Measurements from ENCODE around the gene COBL.

COBL gene

DNA sequence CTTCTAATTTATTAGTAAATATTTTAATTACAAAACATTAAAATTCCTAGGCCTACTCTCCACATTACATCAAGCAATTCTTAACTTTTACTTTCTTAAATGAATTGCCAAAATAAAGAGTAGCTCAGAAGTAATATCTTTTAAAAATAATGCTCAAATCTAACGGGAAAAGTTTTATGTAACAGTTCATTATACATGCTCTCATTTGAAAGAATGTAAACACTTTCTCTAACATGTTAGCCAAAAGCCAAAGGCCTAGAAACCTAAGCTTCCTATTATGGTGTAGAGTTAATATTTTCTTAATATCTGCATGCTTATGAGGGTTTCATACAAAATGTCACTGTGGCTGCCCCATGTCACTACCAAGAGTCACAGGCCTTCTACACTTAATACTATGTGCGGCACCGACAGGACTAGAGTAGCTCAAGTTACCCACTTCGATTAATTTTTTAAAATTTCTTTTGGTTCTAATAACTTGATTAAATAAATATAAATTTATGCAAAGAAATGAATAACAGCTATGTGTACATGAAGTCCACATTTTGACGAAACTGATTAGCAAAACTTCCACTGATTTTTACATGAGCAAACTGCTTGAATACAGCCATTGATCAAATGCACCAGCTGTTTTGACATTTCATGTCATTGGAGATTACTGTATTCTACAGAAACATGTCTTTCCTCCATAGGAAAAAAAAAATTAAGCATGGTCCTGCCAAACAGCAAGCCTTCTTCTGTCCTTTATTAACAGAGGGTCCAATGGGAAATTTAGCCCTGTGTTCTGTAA, 3.5 kb downstream of the COBL start:
- no peak overlapping the region for H3K4me3 ChIP-seq (replicated peaks; ENCODE audit: low read depth, low read length)
- no peak for DNase-seq (ENCODE audit: low read depth)
- TF ChIP-seq, protein P1, sequence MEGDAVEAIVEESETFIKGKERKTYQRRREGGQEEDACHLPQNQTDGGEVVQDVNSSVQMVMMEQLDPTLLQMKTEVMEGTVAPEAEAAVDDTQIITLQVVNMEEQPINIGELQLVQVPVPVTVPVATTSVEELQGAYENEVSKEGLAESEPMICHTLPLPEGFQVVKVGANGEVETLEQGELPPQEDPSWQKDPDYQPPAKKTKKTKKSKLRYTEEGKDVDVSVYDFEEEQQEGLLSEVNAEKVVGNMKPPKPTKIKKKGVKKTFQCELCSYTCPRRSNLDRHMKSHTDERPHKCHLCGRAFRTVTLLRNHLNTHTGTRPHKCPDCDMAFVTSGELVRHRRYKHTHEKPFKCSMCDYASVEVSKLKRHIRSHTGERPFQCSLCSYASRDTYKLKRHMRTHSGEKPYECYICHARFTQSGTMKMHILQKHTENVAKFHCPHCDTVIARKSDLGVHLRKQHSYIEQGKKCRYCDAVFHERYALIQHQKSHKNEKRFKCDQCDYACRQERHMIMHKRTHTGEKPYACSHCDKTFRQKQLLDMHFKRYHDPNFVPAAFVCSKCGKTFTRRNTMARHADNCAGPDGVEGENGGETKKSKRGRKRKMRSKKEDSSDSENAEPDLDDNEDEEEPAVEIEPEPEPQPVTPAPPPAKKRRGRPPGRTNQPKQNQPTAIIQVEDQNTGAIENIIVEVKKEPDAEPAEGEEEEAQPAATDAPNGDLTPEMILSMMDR (IDR thresholded peaks at IDR 0.05; ENCODE audit: low read length, missing control alignments): no peak

DNA sequence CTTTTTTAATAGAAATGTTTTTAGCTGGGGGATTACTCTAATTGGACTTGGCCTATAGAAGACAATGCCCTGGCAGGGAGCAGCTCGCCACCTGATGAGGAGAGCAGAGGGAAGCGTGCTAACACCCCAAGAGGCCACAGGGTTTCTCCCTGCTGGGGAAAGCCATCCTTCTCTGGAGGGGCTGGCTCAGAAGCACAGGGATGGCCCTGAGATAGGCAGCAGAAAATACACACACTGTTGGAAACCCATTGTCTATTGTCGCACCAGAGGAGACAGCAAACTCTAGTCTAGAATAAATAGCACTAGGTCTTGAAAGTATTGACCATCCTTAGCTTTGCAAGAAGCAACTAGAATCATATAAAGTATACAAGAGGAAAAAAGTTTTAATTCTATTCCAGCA, 5.4 kb downstream of the COBL start:
- TF ChIP-seq, protein P1 (IDR thresholded peaks at IDR 0.05; ENCODE audit: low read length, missing control alignments): no peak

DNA sequence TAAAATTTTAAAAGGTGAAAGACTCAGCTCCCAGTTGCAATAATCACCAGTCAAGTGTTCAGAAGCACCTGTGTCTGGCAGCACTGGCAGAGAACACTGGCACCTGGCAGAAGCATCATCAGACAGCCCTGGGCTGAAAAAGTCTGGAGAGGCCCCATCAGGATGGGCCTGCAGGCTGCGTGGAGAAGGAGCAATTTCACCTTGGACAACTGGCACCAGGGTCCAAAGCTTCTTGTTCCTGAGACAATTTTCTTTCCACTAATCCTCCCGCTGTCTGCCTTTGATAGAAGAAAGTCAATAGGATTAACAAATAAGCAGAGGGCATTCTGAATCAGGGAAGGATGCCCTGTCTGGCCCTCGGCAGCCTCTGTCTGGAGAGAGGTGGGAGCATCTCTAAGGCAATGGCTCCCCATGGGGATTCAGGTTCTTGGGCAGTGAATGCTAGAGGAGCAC, 6.5 kb downstream of the COBL start:
- no peak overlapping the region for H3K4me3 ChIP-seq (replicated peaks; ENCODE audit: low read depth, low read length)
- no peak for DNase-seq (ENCODE audit: low read depth)
- TF ChIP-seq, protein P1 (IDR thresholded peaks at IDR 0.05; ENCODE audit: low read length, missing control alignments): no peak

More for the DNA sequence above, 5.4 kb downstream of the COBL start:
- no peak overlapping the region for H3K4me3 ChIP-seq (replicated peaks; ENCODE audit: low read depth, low read length)
- DNase-seq (ENCODE audit: low read depth): no peak

DNA sequence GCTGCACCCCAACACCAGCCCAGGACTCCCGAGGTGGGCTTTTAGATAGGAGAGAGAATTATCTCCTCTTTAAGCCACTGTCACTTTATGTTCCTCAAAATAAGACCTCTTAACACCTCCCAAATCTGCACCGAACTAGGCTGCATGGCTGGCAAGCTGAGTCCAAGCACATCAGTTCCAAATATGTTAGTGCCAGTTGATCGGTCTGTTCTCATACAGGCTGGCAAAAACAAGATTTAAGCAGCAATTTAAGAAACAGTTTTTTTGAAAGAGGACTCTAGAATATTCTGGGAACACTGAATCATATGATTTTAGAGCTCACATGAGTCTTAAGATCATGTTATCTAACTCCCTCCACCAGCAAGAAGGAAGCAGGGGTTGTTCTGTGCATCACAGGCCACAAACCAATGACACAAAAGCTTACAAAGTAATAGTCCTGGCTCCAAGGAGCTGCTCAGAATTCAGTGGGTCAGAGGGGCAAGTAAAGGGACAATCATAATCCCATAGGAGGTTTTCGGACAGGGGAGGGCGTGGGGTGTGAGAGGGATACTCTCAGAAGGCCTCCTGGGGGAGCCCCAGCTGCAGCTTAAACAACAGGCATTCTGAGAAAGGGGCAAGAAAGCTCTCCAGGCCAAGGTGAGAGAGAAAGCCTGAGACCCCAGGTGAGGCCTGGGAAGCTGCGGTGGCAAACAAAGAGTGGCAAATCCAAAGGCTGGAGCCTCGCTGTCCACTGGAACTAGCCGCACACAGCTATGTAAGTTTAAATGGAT, 7.1 kb downstream of the COBL start:
- TF ChIP-seq, protein P1 (IDR thresholded peaks at IDR 0.05; ENCODE audit: low read length, missing control alignments): no peak
- DNase-seq (ENCODE audit: low read depth): no peak
- H3K4me3 ChIP-seq (replicated peaks; ENCODE audit: low read depth, low read length): no peak overlapping the region

DNA sequence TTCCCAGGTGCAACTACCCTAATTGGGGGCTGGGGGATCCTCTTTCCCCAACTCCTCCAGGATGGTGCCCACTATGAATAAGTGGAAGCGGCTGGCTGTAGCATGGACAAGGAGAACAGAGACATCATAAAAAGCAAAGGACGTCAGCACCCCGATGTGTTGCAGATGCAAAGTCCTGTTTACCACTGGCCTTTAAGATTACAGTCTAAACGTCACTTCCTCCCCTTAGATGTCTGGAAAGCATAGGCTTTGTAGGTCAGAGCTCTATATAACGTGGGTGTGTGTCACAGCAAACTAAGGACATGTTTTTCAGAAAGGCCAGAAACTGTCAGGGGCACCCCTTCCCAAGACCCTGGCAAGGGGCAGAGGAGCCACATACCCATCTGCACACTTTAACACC, 7.9 kb downstream of the COBL start:
- DNase-seq (ENCODE audit: low read depth): no peak
- H3K4me3 ChIP-seq (replicated peaks; ENCODE audit: low read depth, low read length): no peak overlapping the region
- TF ChIP-seq, protein P1 (IDR thresholded peaks at IDR 0.05; ENCODE audit: low read length, missing control alignments): no peak

DNA sequence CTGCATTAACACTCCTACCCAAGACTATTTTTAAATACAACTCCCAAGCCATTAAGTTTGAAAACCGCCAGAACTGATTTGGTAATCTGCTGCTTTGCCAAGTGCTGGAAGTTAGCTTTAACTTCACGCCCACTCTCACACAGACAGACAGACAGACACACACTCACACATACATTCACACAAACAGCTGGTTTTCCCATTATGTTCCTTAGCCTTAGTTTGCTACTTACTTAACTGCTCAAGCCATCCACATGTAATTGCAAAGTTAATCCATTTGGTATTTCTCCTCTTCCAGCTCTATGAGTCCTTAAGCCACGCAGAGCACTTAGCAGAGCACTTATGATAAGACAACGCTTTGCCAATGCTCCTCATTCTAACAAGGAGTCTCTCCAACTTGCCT, 8.3 kb downstream of the COBL start:
- TF ChIP-seq, protein P1 (IDR thresholded peaks at IDR 0.05; ENCODE audit: low read length, missing control alignments): no peak
- DNase-seq (ENCODE audit: low read depth): no peak
- H3K4me3 ChIP-seq (replicated peaks; ENCODE audit: low read depth, low read length): no peak overlapping the region

All from fibroblast of pulmonary artery (primary cell).